ENCODE results near the gene FUOM.

The FUOM gene, protein sequence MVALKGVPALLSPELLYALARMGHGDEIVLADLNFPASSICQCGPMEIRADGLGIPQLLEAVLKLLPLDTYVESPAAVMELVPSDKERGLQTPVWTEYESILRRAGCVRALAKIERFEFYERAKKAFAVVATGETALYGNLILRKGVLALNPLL

DNA sequence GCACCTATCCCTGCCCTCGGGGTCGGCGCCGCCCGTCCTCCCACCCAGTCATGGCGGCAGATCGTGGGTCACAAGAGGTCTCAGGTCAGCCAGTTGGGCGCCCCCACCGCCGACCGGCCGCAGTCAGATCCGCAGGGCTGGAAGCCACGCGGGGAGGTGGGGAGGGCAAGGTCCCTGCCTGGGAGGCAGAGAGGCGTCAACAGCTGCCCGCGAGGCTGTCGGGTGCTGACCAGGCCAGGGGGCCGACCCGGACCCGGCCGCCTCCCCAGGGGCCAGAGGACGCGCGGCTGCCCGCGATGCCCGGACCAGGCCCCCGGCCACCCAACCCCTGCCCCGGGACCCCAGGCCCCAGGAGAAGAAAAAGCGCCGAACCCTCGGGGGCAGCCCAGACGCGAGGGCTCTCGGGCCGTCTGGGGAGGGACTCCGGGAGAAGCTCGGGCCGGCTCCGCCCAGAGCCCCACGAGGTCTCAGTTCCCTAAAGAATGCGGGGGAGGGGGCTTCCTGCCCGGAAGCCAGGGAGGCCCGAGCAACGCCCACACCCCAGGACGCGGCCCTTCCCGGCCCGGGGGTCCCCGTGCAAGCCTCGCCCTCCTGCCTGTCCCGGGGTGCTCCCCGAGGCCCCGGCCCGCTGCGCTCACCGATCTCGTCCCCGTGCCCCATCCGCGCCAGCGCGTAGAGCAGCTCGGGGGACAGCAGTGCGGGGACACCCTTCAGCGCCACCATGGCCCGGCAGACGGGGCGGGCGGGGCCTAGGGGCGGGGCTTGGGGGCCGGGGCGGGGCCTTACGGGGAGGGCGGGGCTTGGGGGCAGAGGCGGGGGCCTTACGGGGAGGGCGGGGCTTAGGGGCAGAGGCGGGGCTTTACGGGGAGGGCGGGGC, at the start of gene FUOM:
Gene FUOM, minus strand, starts transcription at position 735 of the 877 bp plus-strand sequence. Its CDS starts 12 bp downstream, at position 723.
- peak; percentile 85 for DNase-seq (ENCODE audit: low spot score)

DNA sequence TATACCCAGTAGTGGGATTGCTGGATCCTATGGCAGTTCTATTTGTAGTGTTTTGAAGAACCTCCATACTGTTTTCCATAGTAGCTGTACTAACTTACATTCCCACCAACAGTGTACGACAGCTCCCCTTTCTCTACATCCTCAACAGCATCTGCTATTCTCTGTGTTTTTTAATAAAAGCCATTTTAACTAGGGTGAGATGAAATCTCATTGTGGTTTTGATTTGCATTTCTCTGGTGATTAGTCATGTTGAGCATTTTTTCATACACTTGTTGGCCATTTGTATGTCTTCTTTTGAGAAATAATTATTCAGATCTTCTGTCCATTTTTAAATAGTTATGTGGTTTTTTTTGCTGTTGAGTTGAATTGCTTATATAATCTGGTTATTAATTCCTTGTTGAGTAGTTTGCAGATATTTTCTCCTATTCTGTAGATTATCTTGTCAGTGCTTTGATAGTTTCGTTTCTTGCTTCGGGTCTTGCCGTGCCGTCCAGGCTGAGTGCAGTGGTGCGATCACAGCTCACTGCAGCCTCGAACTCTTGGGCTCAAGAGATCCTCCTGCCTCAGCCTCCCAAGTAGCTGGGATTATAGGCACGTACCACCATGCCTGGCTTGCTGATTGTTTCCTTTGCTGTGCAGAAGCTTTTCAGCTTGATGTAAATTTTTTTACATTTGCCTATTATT, 48.2 kb upstream of the FUOM start:
- DNase-seq (ENCODE audit: low spot score): no peak

DNA sequence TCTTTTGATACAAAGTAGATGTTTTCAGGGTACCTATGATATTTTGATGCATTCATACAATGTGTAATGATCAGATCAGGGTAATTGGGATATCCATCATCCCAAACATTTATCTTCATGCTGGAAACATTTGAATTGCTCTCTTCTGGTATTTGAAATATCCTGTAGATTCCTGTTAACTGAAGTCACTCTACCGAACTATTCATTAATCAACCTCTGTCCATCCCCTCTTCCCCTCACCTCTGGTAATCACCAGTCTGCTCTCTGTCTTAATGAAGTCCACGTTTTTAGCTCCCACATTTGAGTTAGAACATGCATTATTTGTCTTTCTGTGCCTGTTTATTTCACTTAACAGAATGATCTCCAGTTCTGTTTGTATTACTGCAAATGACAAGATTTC, 47.5 kb upstream of the FUOM start:
- DNase-seq (ENCODE audit: low spot score): no peak

DNA sequence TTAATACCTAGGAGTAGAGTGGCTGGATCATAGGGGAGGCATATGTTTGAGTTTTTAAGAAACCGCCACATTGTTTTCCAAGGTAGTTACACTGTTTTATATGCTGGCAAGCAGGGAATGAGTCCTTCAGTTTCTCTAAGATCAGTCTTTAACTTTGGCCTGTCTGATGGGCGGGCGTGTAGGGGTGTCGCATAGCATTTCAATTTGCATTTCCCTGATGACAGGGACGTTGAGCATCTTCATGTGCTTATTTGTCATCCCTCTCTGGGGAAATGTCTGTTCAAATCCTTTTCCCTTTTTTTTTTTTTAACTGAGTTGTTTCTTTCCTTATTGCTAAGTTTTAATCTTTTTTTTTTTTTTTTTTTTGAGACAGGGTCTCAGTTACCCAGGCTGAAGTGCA, 46.0 kb upstream of the FUOM start:
- no peak for DNase-seq (ENCODE audit: low spot score)

DNA sequence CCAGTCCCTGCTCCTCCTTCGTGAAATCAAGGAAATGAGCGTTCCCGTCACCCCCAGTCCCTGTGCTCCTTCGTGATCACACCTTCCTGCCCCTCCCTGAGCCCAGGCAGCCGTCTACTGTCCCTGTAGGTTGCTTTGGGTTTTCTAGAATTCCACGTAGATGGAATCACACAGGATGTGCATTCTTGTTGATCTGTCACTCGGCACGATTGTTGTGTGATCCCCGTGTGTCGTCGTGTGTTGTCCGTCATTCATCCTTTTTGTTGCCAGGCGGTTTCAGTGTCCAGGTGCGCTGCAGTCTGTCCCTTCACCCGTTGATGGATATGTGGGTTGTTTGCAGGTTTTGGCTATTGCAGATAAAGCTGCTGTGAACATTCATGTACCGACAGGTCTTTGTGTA, 45.5 kb upstream of the FUOM start:
- DNase-seq (ENCODE audit: low spot score): no peak

DNA sequence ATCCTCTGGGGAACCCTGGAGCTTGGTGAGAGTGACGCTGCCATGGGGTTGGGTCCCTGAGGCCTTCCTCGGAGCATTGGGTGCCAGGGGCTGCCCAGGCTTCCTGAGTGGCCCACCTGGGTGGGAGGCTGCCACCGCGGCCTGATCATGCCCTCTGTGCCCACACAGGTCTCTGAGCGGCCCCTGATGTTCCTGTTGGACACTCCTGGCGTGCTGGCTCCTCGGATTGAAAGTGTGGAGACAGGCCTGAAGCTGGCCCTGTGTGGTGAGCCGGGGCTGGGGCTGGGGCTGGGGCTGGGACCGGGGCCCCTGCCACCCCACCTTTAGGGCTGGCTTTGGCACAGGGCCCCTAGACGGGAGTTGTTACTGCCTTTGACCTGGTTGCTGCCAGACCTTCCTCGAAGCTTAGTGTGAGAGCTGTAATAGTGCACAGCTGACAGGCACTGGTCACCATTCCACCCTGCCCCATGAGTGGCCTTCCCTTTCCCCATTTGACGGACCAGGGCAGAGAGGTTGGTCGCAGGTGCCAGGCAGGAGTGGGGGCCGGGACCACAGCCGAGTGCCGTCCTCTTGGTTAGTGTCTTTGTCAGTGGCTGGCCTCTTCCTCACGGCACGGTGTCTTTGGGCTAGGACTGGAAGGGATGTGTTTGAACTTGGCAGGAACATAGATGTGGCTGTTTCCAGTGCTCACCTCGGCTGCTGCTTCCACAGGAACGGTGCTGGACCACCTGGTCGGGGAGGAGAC, 44.3 kb upstream of the FUOM start:
- DNase-seq (ENCODE audit: low spot score): no peak

DNA sequence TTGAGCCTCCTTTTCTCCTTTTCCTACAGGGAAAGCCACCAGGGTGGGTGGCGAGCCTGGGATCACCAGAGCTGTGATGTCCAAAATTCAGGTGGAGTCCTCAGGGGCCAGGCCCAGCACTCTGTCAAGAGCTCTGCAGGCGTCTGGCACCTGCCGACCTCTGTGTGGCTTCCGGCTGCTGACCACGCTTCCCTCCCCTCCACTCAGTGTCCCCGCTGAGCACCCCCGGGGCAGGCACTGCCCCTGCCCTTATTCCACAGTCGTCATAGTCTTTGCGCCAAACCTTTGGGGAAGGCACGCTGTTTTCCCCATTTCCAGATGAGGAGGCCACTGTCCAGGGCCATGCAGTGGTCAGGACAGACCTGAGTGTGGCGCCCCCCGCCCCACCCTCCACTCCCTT, 43.7 kb upstream of the FUOM start:
- DNase-seq (ENCODE audit: low spot score): no peak

DNA sequence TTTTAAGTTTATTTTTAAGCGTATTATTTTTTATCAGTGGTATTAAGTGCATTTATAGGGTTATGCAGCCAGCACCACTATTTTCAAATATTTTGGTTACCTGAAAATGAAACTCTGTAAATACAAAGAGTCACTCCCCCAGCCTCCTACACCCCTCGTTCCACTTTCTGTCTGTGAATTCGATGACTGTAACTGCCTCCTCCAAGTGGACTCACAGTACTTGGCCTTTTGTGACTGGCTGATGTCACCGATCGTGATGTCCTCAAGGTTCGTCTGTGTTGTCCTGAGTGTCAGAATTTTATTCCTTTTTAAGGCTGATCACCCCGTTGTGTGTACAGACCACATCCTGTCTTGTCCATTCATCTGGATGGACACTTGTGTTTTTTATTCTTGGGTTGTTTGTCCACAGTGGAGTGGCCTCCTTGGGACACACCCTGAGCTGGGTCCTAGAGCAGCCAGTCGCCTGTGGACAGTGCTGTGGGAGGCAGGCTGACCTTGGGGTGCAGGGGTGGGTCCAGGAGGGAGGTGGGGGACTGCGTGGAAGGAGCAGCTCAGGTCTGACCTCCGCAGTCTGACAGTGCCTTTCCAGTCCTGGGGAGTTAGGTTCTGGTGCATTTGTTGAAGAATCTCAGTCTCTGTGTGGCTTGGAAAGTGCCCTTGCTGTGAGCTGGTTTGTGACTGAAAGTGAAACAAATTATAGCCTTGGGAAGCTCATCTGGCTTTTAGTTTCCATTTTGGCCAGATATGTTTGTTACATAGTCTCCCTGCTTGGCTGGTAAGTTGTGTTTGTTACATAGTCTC, 43.0 kb upstream of the FUOM start:
- no peak for DNase-seq (ENCODE audit: low spot score)

DNA sequence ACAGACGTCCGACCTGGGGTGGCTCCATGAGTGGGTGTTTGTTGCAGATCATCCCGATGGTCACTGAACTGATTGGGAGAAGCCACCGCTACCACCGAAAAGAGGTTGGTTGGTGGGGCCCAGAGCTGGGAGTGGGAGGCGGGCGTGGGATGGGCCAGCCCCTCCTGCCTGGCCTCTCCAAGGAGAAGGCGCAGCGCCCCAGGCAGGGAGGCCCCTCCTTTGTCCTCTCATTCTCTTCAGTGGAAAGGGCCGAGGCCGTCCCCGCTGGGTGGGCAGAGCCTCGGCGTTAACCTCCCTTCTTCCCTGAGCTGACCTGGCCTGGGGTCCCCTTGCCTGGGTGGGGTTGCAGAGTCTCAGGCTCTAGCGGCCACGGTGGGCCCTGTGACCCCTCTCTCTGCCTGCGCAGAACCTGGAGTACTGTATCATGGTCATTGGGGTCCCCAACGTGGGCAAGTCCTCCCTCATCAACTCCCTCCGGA, 41.3 kb upstream of the FUOM start:
- DNase-seq (ENCODE audit: low spot score): no peak

DNA sequence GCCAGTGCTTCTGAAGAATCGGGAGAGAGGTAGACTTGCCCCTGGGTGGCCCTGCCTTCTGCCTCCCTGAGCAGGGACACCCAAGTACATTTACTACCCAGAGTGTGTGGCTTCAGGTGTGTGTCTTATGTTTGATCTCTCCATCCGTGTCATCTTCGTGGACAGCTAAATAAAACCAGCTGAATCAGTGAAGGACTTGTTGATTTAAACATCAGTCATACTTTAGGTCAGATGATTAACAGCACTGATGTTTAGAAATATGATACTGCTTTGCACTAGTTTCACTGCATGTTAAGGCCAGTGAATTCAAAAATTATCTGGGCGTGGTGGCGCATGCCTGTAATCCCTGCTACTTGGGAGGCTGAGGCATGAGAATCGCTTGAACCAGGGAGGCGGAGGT, 40.1 kb upstream of the FUOM start:
- DNase-seq (ENCODE audit: low spot score): no peak

DNA sequence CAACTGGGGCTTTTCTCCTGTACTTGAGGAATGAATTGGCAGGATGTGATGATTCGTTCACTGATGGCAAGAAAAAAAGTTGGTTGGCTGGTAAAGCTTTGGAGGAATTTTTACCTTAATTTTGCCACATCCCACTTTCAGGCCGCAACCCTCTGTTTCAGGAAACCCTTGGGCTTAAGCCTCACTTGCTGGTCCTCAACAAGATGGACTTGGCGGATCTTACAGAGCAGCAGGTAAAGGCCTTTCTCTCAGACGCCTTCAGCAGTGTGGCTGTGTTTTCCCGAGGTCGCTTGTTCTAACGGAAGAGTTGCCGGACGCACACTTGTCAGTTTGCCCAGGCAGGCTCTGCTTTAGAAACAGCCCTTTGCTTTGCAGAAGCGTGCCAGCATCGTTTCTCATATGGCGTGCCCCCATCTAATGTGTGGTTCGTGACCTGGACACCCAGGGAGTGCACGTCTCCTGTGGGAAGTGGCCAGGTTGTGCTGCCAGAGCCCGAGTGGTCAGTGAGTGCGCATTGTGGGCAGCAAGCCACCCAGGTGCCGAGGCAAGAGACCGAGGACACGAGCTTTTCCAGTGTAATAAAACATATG, 38.3 kb upstream of the FUOM start:
- DNase-seq (ENCODE audit: low spot score): no peak

DNA sequence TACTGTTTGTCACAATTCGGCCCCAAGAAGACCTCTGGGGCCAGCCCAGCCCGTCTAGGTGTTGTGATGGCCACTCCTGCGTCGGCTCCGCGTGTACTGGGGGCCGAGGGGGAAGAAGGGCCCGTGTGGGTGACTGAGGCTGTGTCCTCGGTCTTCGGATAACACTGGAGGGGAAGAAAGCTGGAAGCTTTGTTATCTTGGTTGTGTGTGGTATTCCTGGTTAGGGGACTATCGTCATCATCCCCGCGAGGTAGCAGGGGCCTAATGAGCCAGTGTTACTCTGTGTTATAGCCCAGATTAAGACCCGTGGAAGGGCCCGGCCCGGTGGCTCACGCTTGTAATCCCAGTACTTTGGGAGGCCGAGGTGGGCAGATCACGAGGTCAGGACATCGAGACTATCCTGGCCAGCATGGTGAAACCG, 37.0 kb upstream of the FUOM start:
- no peak for DNase-seq (ENCODE audit: low spot score)

DNA sequence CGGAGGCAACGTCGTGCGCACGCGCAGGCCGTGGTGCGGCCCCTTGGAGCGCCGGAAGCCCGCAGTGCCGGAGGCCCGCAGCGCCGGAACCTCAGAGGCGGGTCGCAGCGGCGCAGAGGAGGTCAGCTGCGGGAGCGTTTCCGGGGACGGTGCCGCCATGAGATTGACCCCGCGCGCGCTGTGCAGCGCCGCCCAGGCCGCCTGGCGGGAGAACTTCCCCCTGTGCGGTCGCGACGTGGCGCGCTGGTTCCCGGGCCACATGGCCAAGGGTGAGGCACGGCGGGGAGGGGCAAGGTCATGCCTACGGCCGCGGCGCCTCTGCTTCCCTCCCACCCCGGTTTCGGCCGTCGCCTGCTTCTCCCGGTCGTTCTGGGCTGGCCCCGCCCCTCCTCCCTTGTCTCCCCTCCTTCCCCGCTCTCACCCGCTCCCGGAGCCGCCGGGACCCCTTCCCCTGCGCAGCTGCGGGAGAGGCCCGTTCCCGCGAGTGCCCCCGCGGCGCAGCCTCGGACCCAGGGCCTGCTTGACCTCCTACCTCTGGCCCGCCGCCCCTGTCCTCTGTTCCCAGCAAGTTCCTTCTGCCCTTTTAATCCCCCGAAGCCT, 36.3 kb upstream of the FUOM start, which contains the start of gene MTG1:
Gene MTG1, plus strand, starts transcription at position 94 of the 600 bp plus-strand sequence. Its CDS starts 64 bp downstream, at position 158.
- peak; percentile 99 for DNase-seq (ENCODE audit: low spot score)

DNA sequence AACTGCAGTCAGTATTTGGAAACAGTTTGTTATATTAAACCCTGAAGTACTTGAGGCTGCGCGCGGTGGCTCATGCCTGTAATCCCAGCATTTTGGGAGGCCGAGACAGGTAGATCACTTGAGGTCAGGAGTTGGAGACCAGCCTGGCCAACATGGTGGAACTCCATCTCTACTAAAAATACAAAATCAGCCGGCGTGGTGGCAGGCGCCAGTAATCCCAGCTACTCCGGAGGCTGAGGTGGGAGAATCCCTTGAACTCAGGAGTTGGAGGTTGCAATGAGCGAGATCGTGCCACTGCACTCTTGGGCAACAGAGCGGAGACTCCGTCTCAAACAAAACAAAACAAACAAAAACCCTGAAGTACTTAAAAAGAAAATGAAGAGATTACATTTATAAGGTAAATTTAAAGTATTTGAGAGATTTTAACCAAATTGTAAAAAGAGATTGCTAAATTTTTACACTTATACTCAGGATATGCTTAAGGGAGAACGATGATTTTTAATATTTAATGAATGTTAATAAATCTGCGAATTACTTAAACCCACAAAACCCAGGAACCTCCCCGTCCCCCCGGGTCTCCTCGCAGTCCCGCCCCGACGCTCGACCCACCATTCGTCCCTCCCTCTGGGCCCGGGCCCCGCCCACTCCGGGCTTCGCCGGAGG, 35.7 kb upstream of the FUOM start:
- DNase-seq (ENCODE audit: low spot score): no peak

DNA sequence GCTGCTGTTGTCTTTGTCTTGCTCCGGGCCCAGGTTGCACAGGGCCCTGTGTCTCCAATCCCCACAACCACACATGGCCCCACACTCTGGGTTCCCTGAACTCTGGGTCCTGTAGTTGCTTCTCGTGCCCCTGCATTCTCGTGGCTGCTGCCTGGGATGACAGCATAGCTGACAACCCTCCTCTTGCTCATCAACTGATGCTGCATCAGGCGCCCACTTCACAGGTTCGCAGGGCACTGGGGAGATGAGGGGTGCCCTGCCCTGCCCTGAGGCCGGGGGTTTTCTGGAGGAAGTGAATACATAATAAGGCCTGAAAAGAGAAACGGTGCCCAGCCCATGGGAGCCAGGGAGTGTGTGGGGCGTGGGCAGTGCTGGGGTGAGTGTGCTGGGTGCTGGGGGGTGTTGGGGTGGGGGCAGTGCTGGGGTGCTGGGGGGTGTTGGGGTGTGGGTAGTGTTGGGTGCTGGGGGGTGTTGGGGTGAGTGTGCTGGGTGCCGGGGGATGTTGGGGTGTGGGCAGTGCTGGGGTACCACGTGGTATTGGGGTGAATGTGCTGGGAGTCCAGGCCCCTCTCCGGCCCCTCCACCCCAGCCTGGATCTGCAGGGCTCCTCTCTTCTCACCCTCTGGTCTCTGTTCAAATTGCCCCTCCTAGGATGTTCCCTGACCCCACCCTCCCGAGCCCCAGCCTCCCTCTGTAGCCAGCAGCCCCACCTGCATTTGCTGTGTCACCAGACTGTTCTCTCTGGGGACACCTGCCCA, 34.1 kb upstream of the FUOM start:
- no peak for DNase-seq (ENCODE audit: low spot score)

DNA sequence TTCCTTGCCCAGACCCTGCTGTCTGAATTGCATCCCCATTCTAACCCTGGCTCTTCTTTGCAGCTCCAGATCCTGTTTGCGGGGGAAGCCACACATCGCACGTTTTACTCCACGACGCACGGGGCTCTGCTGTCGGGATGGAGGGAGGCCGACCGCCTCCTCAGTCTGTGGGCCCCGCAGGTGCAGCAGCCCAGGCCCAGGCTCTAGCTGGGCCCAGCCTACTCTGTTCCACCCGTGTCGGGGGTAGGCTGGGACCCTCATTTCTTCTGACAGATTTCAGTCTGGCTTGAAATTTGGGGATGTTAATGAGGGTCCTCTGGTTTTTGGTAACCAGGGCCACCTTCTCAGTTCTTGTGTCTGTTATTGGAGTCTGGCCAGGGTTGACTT, 33.4 kb upstream of the FUOM start:
- no peak for DNase-seq (ENCODE audit: low spot score)

DNA sequence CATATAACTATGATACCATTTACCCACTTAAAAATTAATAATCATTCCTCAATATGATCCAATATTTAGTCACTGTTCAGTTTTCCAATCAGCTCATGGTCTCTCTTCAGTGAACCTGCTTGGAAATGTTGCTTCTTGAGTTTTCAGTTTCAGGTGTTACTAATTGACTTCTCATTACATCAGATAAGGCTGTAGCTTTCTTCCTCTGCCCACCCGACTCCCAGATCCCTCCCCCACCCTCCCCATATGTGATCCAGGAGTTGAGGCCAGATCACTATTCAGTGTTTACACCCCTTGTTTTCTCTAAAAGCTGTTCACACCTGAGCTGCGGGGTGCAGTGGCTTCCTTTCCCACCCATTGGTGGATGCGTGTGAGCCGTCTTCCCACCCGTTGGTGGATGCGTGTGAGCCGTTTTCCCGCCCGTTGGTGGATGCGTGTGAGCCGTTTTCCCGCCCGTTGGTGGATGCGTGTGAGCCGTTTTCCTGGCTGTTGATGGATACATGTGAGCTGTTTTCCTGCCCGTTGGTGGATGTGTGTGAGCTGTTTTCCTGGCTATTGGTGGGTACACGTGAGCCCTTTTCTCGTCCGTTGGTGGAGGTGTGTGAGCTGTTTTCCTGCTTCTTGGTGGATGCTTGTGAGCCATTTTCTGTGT, 32.9 kb upstream of the FUOM start:
- no peak for DNase-seq (ENCODE audit: low spot score)

DNA sequence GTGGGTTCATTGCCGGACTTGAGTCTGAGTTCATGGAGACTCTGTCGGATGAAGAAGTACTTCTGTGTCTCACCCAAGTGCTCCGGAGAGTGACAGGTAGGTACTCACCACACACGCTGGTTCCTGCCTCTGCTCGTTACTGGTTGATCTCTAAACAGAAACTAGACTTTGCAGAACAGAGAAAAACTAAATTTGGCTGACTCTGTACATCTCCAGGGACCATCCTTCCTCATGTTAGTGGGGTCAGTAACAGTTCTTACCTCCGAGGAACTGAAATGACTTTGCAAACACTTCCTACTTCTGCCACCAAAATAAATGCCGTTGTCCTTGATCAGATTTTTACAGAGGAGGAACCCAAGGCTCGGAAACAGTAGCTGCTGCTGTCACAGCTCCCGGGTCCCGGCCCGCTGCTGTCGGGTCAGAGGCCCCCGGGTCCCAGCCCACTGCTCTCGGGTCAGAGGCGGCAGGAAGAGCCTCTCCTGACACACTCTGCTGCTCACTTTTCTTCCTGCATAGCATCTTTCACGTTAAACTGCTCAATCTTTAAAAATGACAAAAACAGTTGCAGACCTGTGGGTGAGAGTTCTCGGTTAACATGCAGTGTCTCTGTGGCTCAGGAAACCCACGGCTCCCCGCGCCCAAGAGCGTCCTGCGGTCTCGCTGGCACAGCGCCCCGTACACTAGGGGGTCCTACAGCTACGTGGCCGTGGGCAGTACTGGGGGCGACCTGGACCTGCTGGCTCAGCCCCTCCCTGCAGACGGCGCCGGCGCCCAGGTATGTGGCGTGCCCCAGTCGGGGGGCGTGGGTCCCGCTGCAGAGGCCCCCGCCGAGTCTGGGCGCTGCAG, 31.4 kb upstream of the FUOM start:
- DNase-seq (ENCODE audit: low spot score): no peak

Data from hepatic stellate cell (primary cell).